Midbrain (tissue), 1 donor: ENCODE measurements around the gene REN.

Experiments
- DNase-seq: peaks from one replicate; lab custom pipeline; 2025; lab: John Stamatoyannopoulos, UW

The REN gene

GRCh38 chr1:204190212-204191211 is 24.4 kb upstream of the REN start:
- no peak for DNase-seq

- no peak for DNase-seq
These were observed 23.0 kb upstream of the REN start for GRCh38 chr1:204188959-204189639.

- no peak for DNase-seq
These were observed 20.5 kb upstream of the REN start for GRCh38 chr1:204186597-204186996.

- DNase-seq = no peak
These were observed 15.0 kb upstream of the REN start for GRCh38 chr1:204181116-204181515.

GRCh38 chr1:204180133-204180532 is 14.0 kb upstream of the REN start:
- no peak for DNase-seq

GRCh38 chr1:204178487-204179281 is 12.5 kb upstream of the REN start:
- DNase-seq = no peak

- no peak for DNase-seq
These were observed 11.0 kb upstream of the REN start for GRCh38 chr1:204177133-204177532.

- no peak for DNase-seq
These were observed 9.9 kb upstream of the REN start for GRCh38 chr1:204176049-204176448.

- DNase-seq = no peak
These were observed 8.8 kb upstream of the REN start for GRCh38 chr1:204174958-204175357.

- peak; percentile 57 for DNase-seq
These were observed 6.4 kb upstream of the REN start for GRCh38 chr1:204172404-204173029.

GRCh38 chr1:204171751-204172178 is 5.6 kb upstream of the REN start:
- DNase-seq = no peak

GRCh38 chr1:204170494-204171155 is 4.5 kb upstream of the REN start:
- no peak for DNase-seq

GRCh38 chr1:204169858-204170257 is 3.7 kb upstream of the REN start:
- DNase-seq = no peak

- DNase-seq = no peak
These were observed 1.6 kb upstream of the REN start for GRCh38 chr1:204167730-204168129.

GRCh38 chr1:204162494-204163074 is 3.6 kb downstream of the REN start:
- DNase-seq = peak; percentile 80

GRCh38 chr1:204161609-204162493 is 4.3 kb downstream of the REN start:
- no peak for DNase-seq

GRCh38 chr1:204157962-204158361 is 8.2 kb downstream of the REN start:
- no peak for DNase-seq

GRCh38 chr1:204155881-204156280 is 10.3 kb downstream of the REN start:
- no peak for DNase-seq

- no peak for DNase-seq
These were observed 11.4 kb downstream of the REN start for GRCh38 chr1:204154568-204155255.
